Keratinocyte (primary cell): Measurements from ENCODE around the gene NTN1. TPM values are rescaled to one million over a fixed set of nuclear protein-coding genes. Genes with fewer than 3 reads are reported as not detected.

Experiments
- DNase-seq: peaks from one replicate; pipeline ENCODE4 v3.0.0-alpha.2; 2011; ENCODE audit warnings: low read depth, missing footprints, low spot score
- FAIRE-seq: peaks from 2 replicates; lab custom pipeline; 2011; peaks lifted over from hg19 to GRCh38; lab: Jason Lieb, UNC
- H2AFZ ChIP-seq: 2 replicates; pipeline ENCODE4 v1.6.0; 2012; ENCODE audit warnings: low read length, control low read depth, inconsistent platforms; ENCODE audit not compliant: control insufficient read depth
- H3K27ac ChIP-seq: 2 replicates; pipeline ENCODE4 v1.5.1; 2011; ENCODE audit warnings: low read length; ENCODE audit not compliant: control insufficient read depth, insufficient read depth
- H3K27me3 ChIP-seq: 3 replicates; pipeline ENCODE4 v1.6.0; 2011; ENCODE audit warnings: low read length; ENCODE audit not compliant: control insufficient read depth, insufficient read depth; ENCODE audit errors: extremely low read depth
- H3K36me3 ChIP-seq, 2 experiments: 2 replicates in 1 of 2; 3 replicates in 1 of 2; pipeline ENCODE4 v1.5.1; 2011; ENCODE audit warnings: low read length in 2 of 2, mild to moderate bottlenecking in 1 of 2; ENCODE audit not compliant: control insufficient read depth in 2 of 2, insufficient read depth in 2 of 2; ENCODE audit errors: extremely low read depth in 1 of 2
- H3K4me1 ChIP-seq: 3 replicates; pipeline ENCODE4 v1.5.1; 2011; ENCODE audit warnings: low read length; ENCODE audit not compliant: control insufficient read depth, insufficient read depth; ENCODE audit errors: extremely low read depth
- H3K4me2 ChIP-seq: 3 replicates; pipeline ENCODE4 v1.6.0; 2011; ENCODE audit warnings: low read depth, low read length; ENCODE audit not compliant: control insufficient read depth, insufficient read depth; ENCODE audit errors: extremely low read depth
- H3K4me3 ChIP-seq, 3 experiments: fragments of 200-600 bp in 1 of 3; sonication (generic) in 1 of 3; 2 replicates in 2 of 3; 3 replicates in 1 of 3; pipeline ENCODE4 v1.5.1; 2011 to 2016; ENCODE audit warnings: low read length in 3 of 3, mild to moderate bottlenecking in 3 of 3, control low read depth in 2 of 3, inconsistent platforms in 1 of 3, low read depth in 1 of 3, mixed read lengths in 1 of 3, mixed run types in 1 of 3, moderate library complexity in 1 of 3; ENCODE audit not compliant: control insufficient read depth in 2 of 3, insufficient read depth in 2 of 3; ENCODE audit errors: extremely low read depth in 1 of 3
- H3K79me2 ChIP-seq: 2 replicates; pipeline ENCODE4 v1.6.0; 2012; ENCODE audit warnings: low read length; ENCODE audit not compliant: control insufficient read depth, insufficient read depth
- H3K9ac ChIP-seq: 3 replicates; pipeline ENCODE4 v1.6.0; 2011; ENCODE audit warnings: low read length; ENCODE audit not compliant: control insufficient read depth, insufficient read depth; ENCODE audit errors: extremely low read depth
- H3K9me1 ChIP-seq: 3 replicates; pipeline ENCODE4 v1.6.0; 2011; ENCODE audit warnings: low read length; ENCODE audit not compliant: control insufficient read depth, insufficient read depth; ENCODE audit errors: extremely low read depth
- H3K9me3 ChIP-seq: 2 replicates; pipeline ENCODE4 v1.5.1; 2012; ENCODE audit warnings: low read depth, low read length; ENCODE audit not compliant: control insufficient read depth
- H4K20me1 ChIP-seq: 3 replicates; pipeline ENCODE4 v1.6.0; 2011; ENCODE audit warnings: low read length; ENCODE audit not compliant: control insufficient read depth, insufficient read depth; ENCODE audit errors: extremely low read depth
- CTCF ChIP-seq, 3 experiments: IDR thresholded peaks in 1 of 3; conservative IDR thresholded peaks in 1 of 3; optimal IDR thresholded peaks in 1 of 3; 2 replicates in 2 of 3; 3 replicates in 1 of 3; pipeline versions ENCODE3 to v1.5.1; 2011; ENCODE audit warnings: low read length in 3 of 3, mild to moderate bottlenecking in 3 of 3, moderate library complexity in 2 of 3, control low read depth in 1 of 3, inconsistent platforms in 1 of 3; ENCODE audit not compliant: insufficient read depth in 2 of 3; ENCODE audit errors: extremely low read depth in 1 of 3
- EZH2 ChIP-seq: IDR thresholded peaks from one replicate; pipeline ENCODE4 v1.6.1; 2012; ENCODE audit warnings: inconsistent platforms, mild to moderate bottlenecking, low read length, moderate library complexity
- dilution Hi-C: fragments of 300-500 bp; cut with MboI; formaldehyde crosslinking; loops from one replicate; pipeline ENCODE4 v1.7.0; 2020; ENCODE audit warnings: low sequenced_read_pairs; ENCODE audit not compliant: extremely low pct_ligation_motif_present
- polyA plus RNA-seq, 5 experiments: library from polyadenylated mRNA; depleted of rRNA in 3 of 5; stranded (reverse) in 3 of 5; stranded (forward) in 1 of 5; unstranded in 1 of 5; fragments of >200 nt; gene quantifications; 1 replicate in 1 of 5; 2 replicates in 3 of 5; 3 replicates in 1 of 5; pipeline versions ENCODE4 v1.2.1 to v1.2.3, GENCODE V29; 2011 to 2012; ENCODE audit warnings: missing spikeins in 2 of 5, low read depth in 1 of 5, low replicate concordance in 1 of 5

Gene NTN1
- polyA plus RNA-seq, 1 donor (not counting 4 experiments of a cell fraction or from before 2014, with no cell fraction given), result 0.10 TPM

GRCh38 chr17:9261081-9262012 is 240.0 kb downstream of the NTN1 start:
- Histone ChIP-seq H3K9me3 (no peaks in the 10 kb centered on the region), H4K20me1 (no peaks in the 10 kb centered on the region), H3K27me3 (no peaks in the 10 kb centered on the region), H3K36me3 (no peaks in the 10 kb centered on the region), H3K9ac (no peak overlapping the region), H2AFZ (no peak overlapping the region), H3K79me2 (no peaks in the 10 kb centered on the region), H3K4me1 (no peaks in the 10 kb centered on the region), H3K9me1 (no peaks in the 10 kb centered on the region), H3K4me3 (no peak overlapping the region), H3K4me2 (no peak overlapping the region), H3K27ac (no peak overlapping the region)
- DNase-seq, result no peak
- TF ChIP-seq CTCF (optimal IDR thresholded peaks at IDR 0.05 in 1 of 3, IDR thresholded peaks at IDR 0.05 in 1 of 3, conservative IDR thresholded peaks at IDR 0.05 in 1 of 3; ENCODE audit: extremely low read depth in 1 of 3, insufficient read depth in 2 of 3, low read length in 3 of 3), result no peak
- no peak for TF ChIP-seq EZH2
- dilution Hi-C loops, result no loop called here
- no peak for FAIRE-seq

DNA sequence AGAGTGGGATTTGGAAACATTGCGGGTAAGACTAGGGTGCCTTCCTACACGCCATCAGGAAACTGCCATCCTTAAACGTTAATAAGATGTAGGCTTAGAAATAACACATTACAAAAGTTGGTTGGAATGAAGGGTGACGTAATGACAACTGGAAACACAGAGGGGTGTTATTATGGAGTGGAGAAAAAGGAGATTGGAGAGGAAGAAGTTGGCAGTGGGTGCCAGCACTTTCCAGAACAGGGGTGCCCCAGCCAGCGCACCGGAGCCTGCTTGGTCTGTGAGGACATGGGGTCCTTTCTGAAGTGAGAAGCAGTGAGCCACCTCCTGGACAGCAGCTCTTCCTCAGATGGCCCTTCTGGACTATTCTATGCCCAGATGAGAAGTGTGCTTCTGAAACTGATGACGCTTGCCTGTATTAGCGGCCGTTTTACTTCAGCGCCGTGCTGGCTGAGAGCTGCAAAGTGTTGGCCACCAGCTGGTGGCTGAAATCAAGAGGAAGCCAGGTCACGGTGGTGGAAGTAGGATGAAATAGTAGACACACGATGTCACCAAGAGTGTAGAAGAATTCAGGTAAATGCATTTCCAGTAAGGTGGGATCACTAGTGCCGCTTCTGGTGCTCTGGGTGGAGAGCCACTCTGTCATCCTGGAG is 244.8 kb downstream of the NTN1 start:
- FAIRE-seq (no peak), DNase-seq (no peak)
- Histone ChIP-seq H3K4me2 (no peak overlapping the region), H4K20me1 (no peaks in the 10 kb centered on the region), H3K9me1 (no peaks in the 10 kb centered on the region), H3K4me3 (no peak overlapping the region), H3K4me1 (no peaks in the 10 kb centered on the region), H3K9ac (no peak overlapping the region), H3K9me3 (no peaks in the 10 kb centered on the region), H3K27ac (no peak overlapping the region), H2AFZ (no peak overlapping the region), H3K27me3 (no peaks in the 10 kb centered on the region), H3K79me2 (no peaks in the 10 kb centered on the region), H3K36me3 (no peaks in the 10 kb centered on the region)
- TF ChIP-seq EZH2, result no peak
- no peak for TF ChIP-seq CTCF (optimal IDR thresholded peaks at IDR 0.05 in 1 of 3, IDR thresholded peaks at IDR 0.05 in 1 of 3, conservative IDR thresholded peaks at IDR 0.05 in 1 of 3; ENCODE audit: extremely low read depth in 1 of 3, insufficient read depth in 2 of 3, low read length in 3 of 3)
- dilution Hi-C loops, result no loop called here
